ENCODE data around the gene HEATR9. TPM values are rescaled to one million over a fixed set of nuclear protein-coding genes. Genes with fewer than 3 reads are reported as not detected.

The HEATR9 gene, protein sequence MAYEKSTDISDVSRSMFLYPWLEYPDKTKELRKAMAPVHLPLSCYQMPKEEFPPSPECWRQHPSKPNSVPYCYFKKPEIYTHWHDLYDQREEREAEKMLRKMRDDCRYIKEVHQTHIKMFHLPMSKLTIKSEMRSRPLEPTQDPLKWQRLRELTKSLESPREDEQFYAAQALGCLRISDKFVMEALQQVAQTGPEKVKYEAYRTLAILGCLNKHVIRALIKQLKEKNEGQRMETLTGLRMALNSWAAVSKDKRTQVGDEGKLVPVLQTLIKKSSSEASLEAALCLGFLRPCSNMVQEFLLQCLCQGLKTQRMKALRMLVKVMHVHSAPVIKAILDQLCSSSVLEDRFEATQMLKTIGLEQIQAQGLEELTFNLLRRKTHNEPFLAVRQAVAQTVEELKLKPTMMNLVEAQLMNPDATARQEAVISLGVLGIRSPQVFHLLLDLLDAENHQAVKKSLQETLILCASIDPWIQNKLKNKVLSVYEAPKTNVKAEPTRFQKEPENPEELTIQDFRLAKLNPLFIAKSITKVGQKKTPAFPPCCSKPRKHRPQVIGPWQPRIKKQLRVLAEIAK
- not detected in 2 replicates for total RNA-seq

DNA sequence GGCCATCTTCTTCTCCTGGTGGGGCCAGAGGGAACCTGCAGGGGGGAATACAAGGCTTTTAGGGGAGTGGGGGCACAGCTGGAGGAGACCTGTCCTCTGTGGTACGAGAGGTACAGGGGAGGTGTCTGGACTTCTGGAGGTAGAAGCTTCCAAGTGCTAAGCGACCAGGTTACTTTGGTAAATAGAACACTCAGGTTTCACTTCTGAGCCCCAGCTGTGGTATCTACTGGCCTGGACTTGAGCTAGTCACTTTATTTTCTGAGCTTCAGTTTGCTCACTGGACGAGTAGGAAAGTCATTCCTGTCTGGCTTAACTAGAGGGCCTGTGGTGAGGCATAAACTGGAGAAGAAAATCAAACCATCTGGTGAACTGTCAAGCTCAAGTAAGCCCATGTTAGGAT lies at the start of gene HEATR9:
Gene HEATR9, minus strand, starts transcription at position 155 of the 400 bp plus-strand sequence. Its CDS starts 149 bp downstream, at position 6.

DNA sequence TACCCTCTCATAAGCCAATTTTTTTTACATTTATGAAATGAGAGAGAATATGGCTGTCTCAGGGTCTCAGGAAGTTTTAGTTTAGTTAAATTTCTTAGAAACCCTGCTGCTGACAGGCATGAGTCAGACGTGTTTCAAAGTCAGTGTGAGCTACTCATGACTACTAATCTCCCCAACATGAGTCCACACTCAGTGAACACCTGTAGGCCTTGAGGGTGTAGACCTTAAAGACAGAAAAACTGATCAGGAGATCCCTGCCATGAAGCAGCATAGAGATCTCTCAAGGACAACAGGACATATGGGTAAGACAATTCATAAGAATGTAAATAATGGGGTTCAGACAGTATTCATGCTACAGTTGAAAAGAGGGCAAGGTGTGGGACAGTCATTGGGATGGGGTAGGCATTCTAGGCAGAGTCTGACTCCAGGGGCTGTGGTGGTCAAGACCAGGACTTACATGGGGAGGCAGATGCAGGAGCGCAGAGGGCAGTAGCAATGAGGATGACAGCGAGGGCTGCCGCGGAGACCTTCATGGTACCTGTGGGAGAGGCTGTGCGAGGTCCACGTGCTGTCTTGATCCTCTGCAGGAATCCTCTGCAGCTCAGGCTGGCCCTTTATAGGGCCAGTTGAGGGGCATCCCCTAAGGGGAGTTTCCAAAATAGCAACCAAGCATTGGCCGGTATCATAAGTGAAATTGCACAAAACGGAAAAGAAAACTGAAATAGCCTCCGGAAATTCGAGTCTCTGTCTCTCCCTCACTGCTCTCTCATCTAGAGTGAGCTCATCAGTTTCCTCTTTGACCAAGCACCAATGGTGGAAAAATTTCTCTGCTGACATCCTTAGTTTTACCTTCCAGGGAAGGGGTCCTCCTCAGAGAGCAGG lies 11.3 kb upstream of the HEATR9 start, which contains the start of gene CCL5:
Gene CCL5, minus strand, starts transcription at position 588 of the 882 bp plus-strand sequence.

DNA sequence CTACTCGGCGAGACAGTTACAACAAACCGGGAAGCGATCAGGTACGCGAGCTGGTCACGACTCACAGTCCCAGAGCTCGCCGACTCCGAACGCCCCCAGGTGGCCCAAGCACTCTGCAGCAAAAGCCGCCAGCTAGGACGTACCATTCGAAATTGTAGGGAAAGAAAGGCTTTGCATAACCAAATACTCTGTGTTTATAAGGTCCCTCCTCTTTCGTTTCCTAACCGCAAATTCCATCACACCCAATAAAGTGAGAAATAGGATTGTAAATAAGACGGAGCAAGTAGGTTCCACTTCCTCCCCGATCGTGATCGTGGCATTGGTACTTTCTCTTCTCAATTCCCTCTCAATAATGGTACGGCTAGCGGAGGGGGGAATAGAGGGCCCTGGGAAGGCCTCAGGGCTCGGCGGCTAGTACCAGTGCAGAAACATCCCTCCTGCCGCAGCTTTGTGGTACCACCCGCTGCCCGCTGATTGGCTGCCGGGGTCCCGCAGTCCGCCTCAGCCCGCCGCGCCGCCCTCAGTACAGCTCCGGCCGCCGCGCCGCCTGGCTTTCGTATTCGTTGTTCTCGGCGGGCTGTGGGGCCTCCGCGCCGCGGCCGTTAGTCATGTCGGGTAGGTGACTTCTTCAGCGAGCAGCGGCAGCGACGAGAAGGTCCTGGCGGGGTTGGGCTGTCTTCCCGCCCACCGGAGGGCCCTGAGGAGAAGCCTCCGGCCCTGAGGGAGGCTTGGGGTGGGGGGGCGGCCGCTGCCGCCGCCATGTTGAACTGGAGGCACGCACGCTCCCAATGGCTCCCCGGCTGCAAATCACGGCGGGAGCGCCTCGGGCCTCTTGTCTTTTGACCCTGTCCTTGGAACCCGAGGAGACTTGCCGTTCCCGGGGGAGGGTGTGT lies 59.5 kb downstream of the HEATR9 start, which contains the start of gene TAF15:
Gene TAF15, plus strand, starts transcription at position 523 of the 893 bp plus-strand sequence. Its CDS starts 86 bp downstream, at position 609.

Other genes with a start within 250 kb of the HEATR9 start
- 0.40 and 1.1 TPM in 2 replicates for gene RASL10B, start 137.3 kb downstream of the HEATR9 start, total RNA-seq
- gene GAS2L2, start 115.7 kb downstream of the HEATR9 start, total RNA-seq = not detected in 2 replicates
- gene C17orf50, start 108.0 kb downstream of the HEATR9 start, total RNA-seq = not detected in 2 replicates
- gene MMP28, start 73.2 kb downstream of the HEATR9 start, total RNA-seq = 0.12 and 0.79 TPM in 2 replicates
- 62.5 and 69.9 TPM in 2 replicates for gene TAF15, start 59.4 kb downstream of the HEATR9 start, total RNA-seq
- gene CCL5, start 11.5 kb upstream of the HEATR9 start, total RNA-seq = 0.13 TPM in 1 of 2 replicates, not detected in the other
- gene RDM1, start 61.9 kb upstream of the HEATR9 start, total RNA-seq = 0.92 and 0.99 TPM in 2 replicates
- not detected in 2 replicates for gene LYZL6, start 74.8 kb upstream of the HEATR9 start, total RNA-seq
- not detected in 2 replicates for gene CCL16, start 112.6 kb upstream of the HEATR9 start, total RNA-seq
- 0.40 TPM in 1 of 2 replicates, not detected in the other for gene CCL14, start 117.8 kb upstream of the HEATR9 start, total RNA-seq
- gene CCL15, start 132.7 kb upstream of the HEATR9 start, total RNA-seq = not detected in 2 replicates
- 0.26 TPM in 1 of 2 replicates, not detected in the other for gene CCL23, start 149.1 kb upstream of the HEATR9 start, total RNA-seq
- gene CCL18, start 195.4 kb upstream of the HEATR9 start, total RNA-seq = not detected in 2 replicates
- 0.12 TPM in 1 of 2 replicates, not detected in the other for gene CCL3, start 221.3 kb upstream of the HEATR9 start, total RNA-seq
- gene CCL4, start 234.9 kb upstream of the HEATR9 start, total RNA-seq = not detected in 2 replicates

Data from aortic smooth muscle cell (primary cell).